ENCODE results near the gene DNAJC25. TPM values are rescaled to one million over a fixed set of nuclear protein-coding genes. Genes with fewer than 3 reads are reported as not detected.
A peak's percentile ranks its signal among the peaks of the same experiment; 100 is the strongest.

The DNAJC25 gene
- total RNA-seq, 1 experiment from 2014 or later, result 7.9 TPM

DNA sequence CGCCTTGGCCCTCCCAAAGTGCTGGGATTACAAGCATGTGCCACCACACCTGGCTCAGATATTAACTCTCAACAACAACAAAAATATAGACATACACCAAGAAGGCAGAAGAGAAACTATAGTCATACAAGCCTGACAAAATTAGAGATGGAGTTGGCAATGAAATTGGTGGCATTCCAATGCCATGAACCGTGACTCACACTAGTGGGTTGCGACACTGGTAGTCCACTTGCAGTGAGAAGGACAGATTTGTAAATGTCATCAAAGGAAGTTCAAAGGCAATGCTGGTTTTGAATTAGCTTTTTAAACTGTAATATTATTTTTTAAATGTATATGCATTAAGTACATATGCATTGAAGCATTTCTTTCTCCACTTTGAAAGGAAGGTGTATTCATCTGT is 8.5 kb upstream of the DNAJC25 start:
- TF ChIP-seq, protein P1, sequence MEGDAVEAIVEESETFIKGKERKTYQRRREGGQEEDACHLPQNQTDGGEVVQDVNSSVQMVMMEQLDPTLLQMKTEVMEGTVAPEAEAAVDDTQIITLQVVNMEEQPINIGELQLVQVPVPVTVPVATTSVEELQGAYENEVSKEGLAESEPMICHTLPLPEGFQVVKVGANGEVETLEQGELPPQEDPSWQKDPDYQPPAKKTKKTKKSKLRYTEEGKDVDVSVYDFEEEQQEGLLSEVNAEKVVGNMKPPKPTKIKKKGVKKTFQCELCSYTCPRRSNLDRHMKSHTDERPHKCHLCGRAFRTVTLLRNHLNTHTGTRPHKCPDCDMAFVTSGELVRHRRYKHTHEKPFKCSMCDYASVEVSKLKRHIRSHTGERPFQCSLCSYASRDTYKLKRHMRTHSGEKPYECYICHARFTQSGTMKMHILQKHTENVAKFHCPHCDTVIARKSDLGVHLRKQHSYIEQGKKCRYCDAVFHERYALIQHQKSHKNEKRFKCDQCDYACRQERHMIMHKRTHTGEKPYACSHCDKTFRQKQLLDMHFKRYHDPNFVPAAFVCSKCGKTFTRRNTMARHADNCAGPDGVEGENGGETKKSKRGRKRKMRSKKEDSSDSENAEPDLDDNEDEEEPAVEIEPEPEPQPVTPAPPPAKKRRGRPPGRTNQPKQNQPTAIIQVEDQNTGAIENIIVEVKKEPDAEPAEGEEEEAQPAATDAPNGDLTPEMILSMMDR (conservative IDR thresholded peaks at IDR 0.05), result no peak
- no peak for TF ChIP-seq EZH2 (IDR thresholded peaks at IDR 0.05; ENCODE audit: low read depth)
- H3K4me2 ChIP-seq, result peak overlapping the region; percentile 40
- H3K9me2 ChIP-seq (ENCODE audit: insufficient read depth), result no peaks in the 10 kb centered on the region
- ChIA-PET POLR2A (ENCODE audit: unreplicated experiment) (no interaction called here), CTCF (no interaction called here)
- no peaks in the 10 kb centered on the region for H3K79me2 ChIP-seq (ENCODE audit: low read depth)
- peak; percentile 80 to 89 for DNase-seq
- H3K27ac ChIP-seq, result peak overlapping the region; percentile 73
- H2AFZ ChIP-seq, result no peak overlapping the region
- H4K20me1 ChIP-seq (ENCODE audit: insufficient read depth), result no peaks in the 10 kb centered on the region
- H3K4me1 ChIP-seq (replicated peaks; ENCODE audit: insufficient read depth), result peaks cover 32% of the 10 kb centered on the region
- H3K4me3 ChIP-seq, result no peak overlapping the region
- BruUV-seq (replicated peaks), result no TSS peak
- intact Hi-C loops (cut with micrococcal nuclease; ENCODE audit: unreplicated experiment), result loop anchor here (1.0 to 2.0 kb wide), 2 partner anchors 24 to 40 kb away; no protein-coding TSS in a partner anchor
- H3K36me3 ChIP-seq (ENCODE audit: low read depth), result no peaks in the 10 kb centered on the region
- peaks cover 33% of the 10 kb centered on the region for H3F3A ChIP-seq (ENCODE audit: insufficient read depth, low read depth)
- no peaks in the 10 kb centered on the region for H3K27me3 ChIP-seq (ENCODE audit: insufficient read depth, low read depth)
- 0 out of 2 replicates have a peak, but pooled peaks cover 6% of the 10 kb centered on the region for H3K9me3 ChIP-seq (ENCODE audit: insufficient read depth, low read depth)

DNA sequence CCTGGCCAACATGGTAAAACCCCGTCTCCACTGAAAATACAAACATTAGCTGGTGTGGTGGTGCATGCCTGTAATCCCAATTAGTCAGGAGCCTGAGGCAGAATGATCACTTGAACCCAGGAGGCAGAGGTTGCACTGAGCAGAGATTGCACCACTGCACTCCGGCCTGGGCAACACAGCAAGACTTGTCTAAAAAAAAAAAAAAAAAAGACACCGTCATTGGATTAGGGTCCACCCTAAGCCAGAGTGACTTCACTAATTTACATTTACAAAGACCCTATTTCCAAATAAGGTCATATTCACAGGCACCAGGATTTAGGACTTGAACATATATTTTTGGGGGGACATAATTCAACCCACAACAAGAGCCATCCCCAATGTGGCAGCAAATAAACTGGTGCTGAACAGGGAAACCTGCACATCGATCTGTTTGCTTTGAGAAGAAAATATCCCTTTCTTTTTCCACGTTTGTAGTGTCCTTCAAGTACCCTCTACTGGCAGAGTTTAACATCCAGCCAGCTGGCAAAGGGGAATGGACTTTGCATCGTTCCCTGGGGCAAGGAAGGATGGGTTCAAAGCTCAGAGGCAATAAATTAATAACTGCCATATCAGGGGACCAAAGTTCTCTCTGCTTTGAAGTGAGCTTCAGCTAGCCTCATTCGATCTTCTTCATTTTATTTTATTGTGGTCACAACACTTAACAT is 3.7 kb upstream of the DNAJC25 start:
- H3F3A ChIP-seq (ENCODE audit: insufficient read depth, low read depth), result peaks cover 10% of the 10 kb centered on the region
- no peaks in the 10 kb centered on the region for H3K36me3 ChIP-seq (ENCODE audit: low read depth)
- H3K79me2 ChIP-seq (ENCODE audit: low read depth), result peaks cover 11% of the 10 kb centered on the region
- ChIA-PET CTCF (interaction anchor here (0.7 kb wide), 1 partner anchor 39 kb away, joined by 3 read pairs; no protein-coding TSS in a partner anchor), POLR2A (ENCODE audit: unreplicated experiment) (interaction anchor here (0.6 kb wide), 2 partner anchors 12 to 457 kb away, joined by 3 to 22 read pairs; no protein-coding TSS in a partner anchor)
- no peaks in the 10 kb centered on the region for H3K9me2 ChIP-seq (ENCODE audit: insufficient read depth)
- no peaks in the 10 kb centered on the region for H3K27me3 ChIP-seq (ENCODE audit: insufficient read depth, low read depth)
- 0 out of 2 replicates have a peak, but pooled peaks cover 6% of the 10 kb centered on the region for H3K9me3 ChIP-seq (ENCODE audit: insufficient read depth, low read depth)
- TF ChIP-seq EZH2 (IDR thresholded peaks at IDR 0.05; ENCODE audit: low read depth), result no peak
- TF ChIP-seq, protein P1 (conservative IDR thresholded peaks at IDR 0.05), result no peak
- no peak for DNase-seq
- H2AFZ ChIP-seq, result no peak overlapping the region
- no peak overlapping the region for H3K4me3 ChIP-seq
- intact Hi-C loops (cut with micrococcal nuclease; ENCODE audit: unreplicated experiment), result no loop called here
- H4K20me1 ChIP-seq (ENCODE audit: insufficient read depth), result peaks cover 5% of the 10 kb centered on the region; the same call in 1 of the 2 replicates
- no TSS peak for BruUV-seq (replicated peaks)
- peaks cover 14% of the 10 kb centered on the region for H3K4me1 ChIP-seq (replicated peaks; ENCODE audit: insufficient read depth)
- no peak overlapping the region for H3K4me2 ChIP-seq
- H3K27ac ChIP-seq, result no peak overlapping the region

DNA sequence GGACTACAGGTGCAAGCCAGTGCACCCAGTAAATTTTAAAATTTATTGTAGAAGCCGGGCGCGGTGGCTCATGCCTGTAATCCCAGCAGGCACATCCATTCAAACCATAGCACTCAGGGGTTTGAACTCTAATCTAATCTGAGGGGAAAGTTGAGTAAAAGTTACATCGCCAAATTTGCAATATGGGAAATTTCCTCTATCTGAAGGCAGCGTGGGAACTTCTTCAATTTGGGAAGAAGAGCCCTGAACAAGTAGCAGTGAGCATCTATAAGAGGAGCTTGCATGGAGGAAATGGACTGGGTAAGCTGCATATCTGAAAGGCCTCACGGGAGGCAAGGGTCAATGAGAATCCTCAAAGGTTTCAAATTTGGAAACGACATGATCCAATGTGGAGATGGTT is 2.7 kb upstream of the DNAJC25 start:
- Histone ChIP-seq H2AFZ (no peak overlapping the region), H3K4me2 (no peak overlapping the region), H3F3A (ENCODE audit: insufficient read depth, low read depth) (no peaks in the 10 kb centered on the region; the same call in none of the 2 replicates), H3K79me2 (ENCODE audit: low read depth) (peaks cover 21% of the 10 kb centered on the region), H3K27ac (no peak overlapping the region), H3K9me3 (ENCODE audit: insufficient read depth, low read depth) (0 out of 2 replicates have a peak, but pooled peaks cover 3% of the 10 kb centered on the region), H3K9me2 (ENCODE audit: insufficient read depth) (no peaks in the 10 kb centered on the region), H3K36me3 (ENCODE audit: low read depth) (no peaks in the 10 kb centered on the region), H4K20me1 (ENCODE audit: insufficient read depth) (peaks cover 15% of the 10 kb centered on the region), H3K4me3 (no peak overlapping the region), H3K27me3 (ENCODE audit: insufficient read depth, low read depth) (no peaks in the 10 kb centered on the region), H3K4me1 (replicated peaks; ENCODE audit: insufficient read depth) (peaks cover 12% of the 10 kb centered on the region)
- ChIA-PET CTCF (interaction anchor here (0.7 kb wide), 1 partner anchor 38 kb away, joined by 3 read pairs; no protein-coding TSS in a partner anchor), POLR2A (ENCODE audit: unreplicated experiment) (no interaction called here)
- TF ChIP-seq EZH2 (IDR thresholded peaks at IDR 0.05; ENCODE audit: low read depth), result no peak
- TF ChIP-seq, protein P1 (conservative IDR thresholded peaks at IDR 0.05), result no peak
- BruUV-seq (replicated peaks), result no TSS peak
- intact Hi-C loops (cut with micrococcal nuclease; ENCODE audit: unreplicated experiment), result no loop called here
- no peak for DNase-seq
